RCC 7860 (cell line): Measurements from ENCODE around the gene ABCA5.
"Not testable (repeated sequence)": the region's sequence is repeated elsewhere in the genome, so short reads cannot be mapped to it uniquely, and the experiment has no call there.

Source experiments
- DNase-seq: peaks from one replicate; pipeline ENCODE4 v3.0.0-alpha.2; 2015; ENCODE audit warnings: low spot score
- FAIRE-seq: peaks from 2 replicates; lab custom pipeline; 2012; peaks lifted over from hg19 to GRCh38; lab: Jason Lieb, UNC

ABCA5 gene

DNA sequence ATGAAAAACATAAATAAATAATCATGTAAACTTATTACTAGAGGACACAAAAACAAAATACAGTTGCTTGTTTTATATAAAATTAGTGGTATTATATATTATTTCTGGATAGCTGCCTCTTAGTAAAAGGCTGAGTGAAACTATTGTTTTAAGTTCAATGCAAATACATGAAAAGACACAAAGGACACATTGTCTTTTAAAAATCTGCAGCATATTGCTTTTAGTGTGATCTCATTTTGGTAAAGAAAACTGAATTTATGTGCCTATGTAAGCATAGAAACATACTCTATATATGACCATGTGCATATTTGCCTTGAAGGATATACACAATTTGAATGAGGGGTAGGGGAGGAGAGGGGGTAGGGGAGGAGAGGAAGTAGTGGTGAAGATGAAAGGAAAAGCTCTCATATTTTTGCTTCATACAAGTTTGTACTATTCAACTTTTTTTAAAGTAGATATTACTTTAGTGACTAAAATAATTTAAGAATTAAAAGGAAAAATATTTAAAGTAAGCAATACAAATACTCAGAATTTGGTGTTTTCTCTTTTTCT lies 104.2 kb downstream of the ABCA5 start:
- no peak for FAIRE-seq

DNA sequence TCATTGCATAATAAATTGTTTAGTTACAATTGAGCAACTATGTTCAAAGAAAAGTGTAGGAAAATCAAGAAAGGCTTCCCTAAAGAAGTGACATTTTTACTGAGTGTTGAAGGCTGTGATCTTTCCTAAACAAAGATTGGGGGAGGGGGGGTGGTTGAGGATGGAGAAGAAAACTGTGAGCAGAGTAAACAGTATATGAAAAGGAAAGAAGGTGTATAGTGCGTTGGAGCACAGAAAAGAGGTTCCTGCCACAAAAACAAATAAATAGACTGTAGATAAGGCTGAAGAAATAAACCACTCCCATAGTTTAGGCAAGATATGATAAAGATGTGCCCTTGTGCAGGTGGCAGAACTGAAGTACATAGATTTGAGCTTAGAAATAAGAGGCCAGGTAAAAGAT lies 106.8 kb downstream of the ABCA5 start:
- DNase-seq (no peak), FAIRE-seq (no peak)

More for the DNA sequence above, 104.2 kb downstream of the ABCA5 start:
- no peak for DNase-seq

DNA sequence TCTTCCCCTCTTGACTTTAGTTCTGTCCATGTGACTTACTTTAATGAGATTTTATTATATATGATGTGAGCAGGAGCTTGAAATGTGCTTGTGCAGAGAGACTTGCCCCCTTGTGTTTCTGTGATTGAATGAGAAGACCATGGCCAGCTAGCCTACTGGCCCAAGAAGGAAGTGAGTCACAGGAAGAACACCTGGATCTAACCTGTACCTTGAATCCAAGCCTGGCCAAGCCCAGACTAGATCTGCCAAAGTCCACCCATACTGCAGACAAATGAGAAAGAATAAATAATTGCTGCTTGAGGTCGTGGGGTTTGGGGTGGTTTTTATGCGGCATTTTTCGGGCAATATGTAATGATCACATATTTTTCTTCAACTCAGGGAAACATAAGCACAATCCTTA lies 107.9 kb downstream of the ABCA5 start:
- no peak for DNase-seq
- no peak for FAIRE-seq

DNA sequence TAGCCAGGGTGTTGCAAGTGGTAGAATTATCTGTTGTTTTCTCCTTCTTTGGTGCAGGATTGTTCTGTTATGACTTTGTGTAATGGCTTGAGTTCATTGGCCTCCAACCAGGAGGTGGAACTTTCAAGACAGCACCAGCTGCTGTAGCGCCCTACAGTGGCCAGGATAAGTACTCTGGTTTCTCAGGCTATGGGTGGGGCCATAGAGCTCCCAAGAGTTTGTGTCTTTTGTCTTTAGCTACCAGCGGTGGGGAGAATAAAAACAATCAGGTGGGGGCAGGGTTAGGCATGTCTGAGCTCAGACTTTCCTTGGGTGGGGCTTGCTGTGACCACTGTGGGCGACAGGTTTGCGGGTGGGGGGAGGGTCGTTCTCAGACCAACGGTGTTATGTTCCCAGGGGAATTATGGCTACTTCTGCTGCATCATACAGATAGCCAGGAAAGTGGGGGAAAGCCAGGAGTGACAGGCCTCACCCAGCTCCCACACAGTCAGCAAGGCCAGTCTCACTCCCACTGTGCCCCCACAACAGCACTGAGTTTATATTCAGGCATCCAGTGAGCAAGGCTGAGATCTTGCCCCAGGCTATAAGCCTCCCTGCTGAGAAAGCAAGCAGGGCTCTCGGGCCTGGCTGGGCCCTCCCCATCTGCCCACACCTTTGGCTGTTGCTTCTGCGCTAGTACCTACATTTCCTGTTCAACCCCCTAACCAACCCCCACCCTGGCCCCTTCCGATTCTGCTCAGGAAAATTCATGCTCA lies 113.7 kb downstream of the ABCA5 start:
- FAIRE-seq (no peak), DNase-seq (no peak)

DNA sequence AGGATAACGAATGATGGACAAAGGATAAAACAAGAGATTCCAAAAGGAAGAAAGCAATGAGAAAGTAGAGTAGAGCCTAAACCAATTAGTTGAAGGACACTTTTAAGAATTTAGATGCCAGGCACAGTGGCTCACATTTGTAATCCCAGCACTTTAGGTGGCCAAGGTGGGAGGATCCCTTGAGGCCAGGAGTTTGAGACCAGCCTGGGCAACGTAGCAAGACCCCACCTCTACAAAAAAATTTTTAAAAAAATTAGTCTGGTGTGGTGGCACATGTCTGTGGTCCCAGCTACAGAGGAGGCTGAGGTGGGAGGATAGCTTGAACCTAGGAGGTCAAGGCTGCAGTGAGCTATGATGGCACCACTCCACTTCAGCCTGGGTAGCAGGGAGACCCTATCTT lies 118.3 kb downstream of the ABCA5 start:
- FAIRE-seq (no peak), DNase-seq (no peak)

DNA sequence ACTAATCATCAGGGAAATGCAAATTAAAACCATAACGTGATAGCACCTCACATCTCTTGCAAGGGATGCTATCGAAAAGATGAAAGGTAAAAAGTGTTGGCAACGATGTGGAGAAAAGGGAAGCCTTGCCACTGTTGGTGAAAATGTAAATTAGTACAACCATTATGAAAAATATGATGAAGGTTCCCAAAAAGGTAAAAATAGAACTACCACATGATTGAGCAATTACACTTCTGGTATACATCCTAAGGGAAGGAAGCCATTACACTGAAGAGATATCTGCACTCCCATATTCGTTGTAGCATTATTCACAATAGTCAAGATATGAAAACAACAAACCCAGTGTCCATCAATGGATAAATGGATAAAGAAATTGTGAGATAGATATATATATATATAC lies 119.8 kb downstream of the ABCA5 start:
- FAIRE-seq = no peak
- DNase-seq = no peak

DNA sequence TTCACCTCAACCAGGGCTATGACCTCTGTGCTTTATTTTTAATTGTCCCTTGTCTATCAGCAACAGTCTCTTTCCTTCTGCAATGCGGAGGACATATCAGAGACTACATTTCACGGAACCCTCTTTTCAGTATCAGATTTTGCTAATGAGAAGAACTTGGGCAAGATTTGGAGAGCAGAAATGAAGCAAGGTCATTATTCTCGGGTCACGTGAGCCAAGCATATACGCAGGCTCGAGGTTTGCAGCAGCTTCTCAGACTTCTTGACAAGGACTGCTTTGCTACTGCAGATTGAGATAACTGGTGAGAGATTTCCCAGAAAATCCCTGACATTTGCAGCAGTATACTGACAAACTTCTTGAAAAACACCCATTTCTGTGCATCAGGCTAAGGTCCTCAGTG lies 128.7 kb downstream of the ABCA5 start:
- FAIRE-seq (no peak), DNase-seq (no peak)

DNA sequence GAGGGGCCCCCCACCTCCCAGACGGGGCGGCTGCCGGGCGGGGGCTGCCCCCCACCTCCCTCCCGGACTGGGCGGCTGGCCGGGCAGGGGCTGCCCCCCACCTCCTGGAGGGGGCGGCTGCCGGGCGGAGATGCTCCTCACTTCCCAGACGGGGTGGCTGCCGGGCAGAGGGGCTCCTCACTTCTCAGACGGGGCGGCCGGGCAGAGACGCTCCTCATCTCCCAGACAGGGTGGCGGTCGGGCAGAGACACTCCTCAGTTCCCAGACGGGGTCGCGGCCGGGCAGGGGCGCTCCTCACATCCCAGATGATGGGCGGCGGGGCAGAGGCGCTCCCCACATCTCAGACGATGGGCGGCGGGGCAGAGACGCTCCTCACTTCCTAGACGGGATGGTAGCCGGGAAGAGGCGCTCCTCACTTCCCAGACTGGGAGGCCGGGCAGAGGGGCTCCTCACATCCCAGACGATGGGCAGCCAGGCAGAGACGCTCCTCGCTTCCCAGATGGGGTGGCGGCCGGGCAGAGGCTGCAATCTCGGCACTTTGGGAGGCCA lies 130.8 kb downstream of the ABCA5 start:
- not testable (repeated sequence) for FAIRE-seq

More for the DNA sequence above, 130.8 kb downstream of the ABCA5 start:
- not testable (repeated sequence) for DNase-seq
